Gastroesophageal sphincter (tissue), 3 donors: ENCODE data around the gene LMX1B.

Experiments
- EP300 ChIP-seq: sonication (generic); formaldehyde crosslinking; IDR thresholded peaks from one replicate; pipeline ENCODE4 v1.6.1; 2017; ENCODE audit warnings: antibody characterized with exemption, mild to moderate bottlenecking
- POLR2A ChIP-seq, 2 donors: fragments of 450-650 bp; IDR thresholded peaks; one replicate each; pipeline ENCODE4 v1.6.1; 2017; ENCODE audit warnings: antibody characterized with exemption in 2 of 2, mild to moderate bottlenecking in 2 of 2, moderate library complexity in 1 of 2
- POLR2AphosphoS5 ChIP-seq: sonication (generic); formaldehyde crosslinking; IDR thresholded peaks from one replicate; pipeline ENCODE4 v1.6.1; 2017; ENCODE audit warnings: antibody characterized with exemption
- TF ChIP-seq, protein P1 (sequence below), 4 experiments: fragments of 200-600 bp in 2 of 4; fragments of 450-650 bp in 2 of 4; sonication (generic) in 1 of 4; IDR thresholded peaks; one replicate each; pipeline ENCODE4 v1.5.1; 2017 to 2019; ENCODE audit warnings: antibody characterized with exemption in 4 of 4, mild to moderate bottlenecking in 2 of 4, moderate library complexity in 2 of 4

DNA sequence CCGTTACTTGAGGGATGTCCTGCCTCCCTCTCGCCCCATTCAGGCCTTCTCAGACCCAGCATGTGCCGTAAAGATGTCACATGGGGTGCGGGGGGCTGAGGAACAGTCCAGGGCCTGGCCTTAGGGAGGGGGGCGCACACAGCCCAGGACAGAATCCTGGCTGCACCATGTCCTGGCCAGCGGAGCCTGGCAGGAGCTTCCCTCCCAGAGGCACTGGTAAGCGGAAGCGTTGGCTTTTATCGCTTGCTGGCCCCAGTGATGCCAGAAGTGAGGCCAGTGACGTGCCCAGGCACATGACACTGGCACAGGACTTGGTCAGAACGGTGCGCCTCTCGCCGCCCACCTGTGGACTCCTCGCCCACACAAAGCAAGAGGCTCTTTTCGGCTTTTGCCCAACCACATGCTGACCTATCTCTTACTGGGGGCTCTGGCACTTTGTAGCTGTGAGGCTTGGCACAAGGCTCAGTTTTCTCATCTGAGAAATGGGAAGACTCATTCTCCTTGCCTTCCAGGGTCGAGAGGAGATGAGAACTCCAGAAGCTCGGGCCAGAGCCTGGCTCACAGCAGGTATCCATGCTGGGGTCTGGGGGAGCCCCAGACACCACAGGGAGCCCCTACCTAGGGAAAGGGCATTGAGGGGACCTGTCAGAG, 59.0 kb downstream of the LMX1B start:
- TF ChIP-seq, protein P1, sequence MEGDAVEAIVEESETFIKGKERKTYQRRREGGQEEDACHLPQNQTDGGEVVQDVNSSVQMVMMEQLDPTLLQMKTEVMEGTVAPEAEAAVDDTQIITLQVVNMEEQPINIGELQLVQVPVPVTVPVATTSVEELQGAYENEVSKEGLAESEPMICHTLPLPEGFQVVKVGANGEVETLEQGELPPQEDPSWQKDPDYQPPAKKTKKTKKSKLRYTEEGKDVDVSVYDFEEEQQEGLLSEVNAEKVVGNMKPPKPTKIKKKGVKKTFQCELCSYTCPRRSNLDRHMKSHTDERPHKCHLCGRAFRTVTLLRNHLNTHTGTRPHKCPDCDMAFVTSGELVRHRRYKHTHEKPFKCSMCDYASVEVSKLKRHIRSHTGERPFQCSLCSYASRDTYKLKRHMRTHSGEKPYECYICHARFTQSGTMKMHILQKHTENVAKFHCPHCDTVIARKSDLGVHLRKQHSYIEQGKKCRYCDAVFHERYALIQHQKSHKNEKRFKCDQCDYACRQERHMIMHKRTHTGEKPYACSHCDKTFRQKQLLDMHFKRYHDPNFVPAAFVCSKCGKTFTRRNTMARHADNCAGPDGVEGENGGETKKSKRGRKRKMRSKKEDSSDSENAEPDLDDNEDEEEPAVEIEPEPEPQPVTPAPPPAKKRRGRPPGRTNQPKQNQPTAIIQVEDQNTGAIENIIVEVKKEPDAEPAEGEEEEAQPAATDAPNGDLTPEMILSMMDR (IDR thresholded peaks at IDR 0.05): no peak
- TF ChIP-seq POLR2AphosphoS5 (no peak), POLR2A (IDR thresholded peaks at IDR 0.05) (no peak), EP300 (no peak)
